SK-N-SH (cell line): ENCODE measurements around the gene GOT1. TPM values are rescaled to one million over a fixed set of nuclear protein-coding genes. Genes with fewer than 3 reads are reported as not detected.

Experiments
- CTCF ChIA-PET: fragments of 300-600, 350-600 bp; formaldehyde crosslinking; extraction: SDS; loops from one replicate; lab custom pipeline; 2021; lab: Yijun Ruan, JAX
- POLR2A ChIA-PET: fragments of 350-600 bp; sonication (Branson Sonifier 250); formaldehyde crosslinking; extraction: SDS; loops from one replicate; lab custom pipeline; 2020; ENCODE audit warnings: antibody characterized with exemption, inconsistent platforms; lab: Yijun Ruan, JAX
- DNase-seq: peaks from one replicate; pipeline ENCODE4 v3.0.0; 2012
- H2AFZ ChIP-seq: fragments of 200-600 bp; sonication (generic); 2 replicates; pipeline ENCODE4 v1.8.1; 2016; ENCODE audit warnings: antibody characterized with exemption, mild to moderate bottlenecking, low read depth
- H3F3A ChIP-seq: fragments of 200-600 bp; sonication (generic); replicated peaks from 2 replicates; pipeline ENCODE3; 2016; ENCODE audit warnings: antibody characterized with exemption, mild to moderate bottlenecking; ENCODE audit not compliant: insufficient read depth
- H3K27ac ChIP-seq, 2 experiments: fragments of 200-500 bp in 1 of 2; fragments of 200-600 bp in 1 of 2; sonication (Bioruptor generic) in 1 of 2; sonication (generic), shearing (Covaris generic) in 1 of 2; 2 replicates each; pipeline versions ENCODE4 v1.5.1 to v1.6.1; 2014 to 2016; ENCODE audit warnings: low read depth in 2 of 2, inconsistent platforms in 1 of 2, low read length in 1 of 2, mild to moderate bottlenecking in 1 of 2, mixed read lengths in 1 of 2
- H3K27me3 ChIP-seq: fragments of 200-600 bp; sonication (generic), shearing (Covaris generic); 2 replicates; pipeline ENCODE4 v1.6.1; 2016; ENCODE audit warnings: mixed run types; ENCODE audit not compliant: insufficient read depth
- H3K36me3 ChIP-seq, 2 experiments: fragments of 200-500 bp in 1 of 2; fragments of 200-600 bp in 1 of 2; sonication (Bioruptor generic) in 1 of 2; sonication (generic) in 1 of 2; replicated peaks in 1 of 2; 2 replicates each; pipeline versions ENCODE3 to v1.5.1; 2014 to 2016; ENCODE audit warnings: low read length in 1 of 2, mild to moderate bottlenecking in 1 of 2; ENCODE audit not compliant: insufficient read depth in 2 of 2, control insufficient read depth in 1 of 2
- H3K4me1 ChIP-seq, 2 experiments: fragments of 200-500 bp in 1 of 2; fragments of 200-600 bp in 1 of 2; sonication (Bioruptor generic) in 1 of 2; sonication (generic), shearing (Covaris generic) in 1 of 2; 2 replicates each; pipeline versions ENCODE4 v1.5.1 to v1.6.1; 2014 to 2016; ENCODE audit warnings: low read depth in 1 of 2, low read length in 1 of 2, mixed run types in 1 of 2; ENCODE audit not compliant: insufficient read depth in 2 of 2, control insufficient read depth in 1 of 2
- H3K4me2 ChIP-seq: fragments of 200-600 bp; sonication (generic), shearing (Covaris generic); 2 replicates; pipeline ENCODE4 v1.6.1; 2017; ENCODE audit warnings: mixed run types
- H3K4me3 ChIP-seq, 2 experiments: fragments of 200-500 bp in 1 of 2; fragments of 200-600 bp in 1 of 2; sonication (Bioruptor generic) in 1 of 2; sonication (generic), shearing (Covaris generic) in 1 of 2; 2 replicates each; pipeline versions ENCODE4 v1.5.1 to v1.8.1; 2014 to 2016; ENCODE audit warnings: low read depth in 2 of 2, inconsistent platforms in 1 of 2, low read length in 1 of 2, mild to moderate bottlenecking in 1 of 2, mixed read lengths in 1 of 2, moderate library complexity in 1 of 2
- H3K79me2 ChIP-seq: fragments of 200-600 bp; sonication (generic); 2 replicates; pipeline ENCODE4 v1.8.1; 2017; ENCODE audit warnings: mild to moderate bottlenecking; ENCODE audit not compliant: insufficient read depth
- H3K9ac ChIP-seq: fragments of 200-600 bp; sonication (generic); 2 replicates; pipeline ENCODE4 v1.6.1; 2017; ENCODE audit warnings: mixed run types
- H3K9me2 ChIP-seq: fragments of 200-600 bp; sonication (generic); 2 replicates; pipeline ENCODE4 v1.6.1; 2017; ENCODE audit warnings: mixed run types
- H3K9me3 ChIP-seq: fragments of 200-600 bp; sonication (generic); 2 replicates; pipeline ENCODE4 v1.6.1; 2017; ENCODE audit warnings: mixed run types, mild to moderate bottlenecking, moderate library complexity
- H4K20me1 ChIP-seq: fragments of 200-600 bp; sonication (generic); 2 replicates; pipeline ENCODE4 v1.6.1; 2017; ENCODE audit warnings: mild to moderate bottlenecking, mixed run types; ENCODE audit not compliant: insufficient read depth
- CHD2 ChIP-seq: fragments of 150-350 bp; IDR thresholded peaks from 2 replicates; pipeline ENCODE4 v1.6.1; 2018; ENCODE audit warnings: low read length; ENCODE audit not compliant: partially characterized antibody
- CTCF ChIP-seq: fragments of 200-600 bp; sonication (generic); IDR thresholded peaks from 2 replicates; pipeline ENCODE4 v1.6.1; 2017; ENCODE audit warnings: antibody characterized with exemption, mild to moderate bottlenecking, moderate library complexity
- FOXM1 ChIP-seq: IDR thresholded peaks from 2 replicates; pipeline ENCODE4 v1.4.0; 2012; ENCODE audit warnings: low read depth, mild to moderate bottlenecking
- GABPA ChIP-seq: IDR thresholded peaks from 2 replicates; pipeline ENCODE4 v1.4.0; 2012; ENCODE audit warnings: low read depth, mild to moderate bottlenecking
- GATA2 ChIP-seq: sonication (generic); formaldehyde crosslinking; IDR thresholded peaks from 2 replicates; pipeline ENCODE4 v1.5.0; 2020; ENCODE audit warnings: mild to moderate bottlenecking, missing genetic modification reagents
- JUND ChIP-seq: IDR thresholded peaks from 2 replicates; pipeline ENCODE4 v1.4.0; 2012
- MEF2A ChIP-seq: IDR thresholded peaks from 2 replicates; pipeline ENCODE4 v1.4.0; 2012; ENCODE audit warnings: low read depth, borderline replicate concordance
- MXI1 ChIP-seq: IDR thresholded peaks from 2 replicates; pipeline ENCODE4 v1.6.1; 2012; ENCODE audit warnings: mild to moderate bottlenecking, low read depth, low read length, improper control_type of control experiment
- NFIC ChIP-seq: IDR thresholded peaks from 2 replicates; pipeline ENCODE4 v1.4.0; 2012; ENCODE audit warnings: borderline replicate concordance
- NRF1 ChIP-seq: IDR thresholded peaks from 2 replicates; pipeline ENCODE4 v1.6.1; 2012; ENCODE audit warnings: low read depth, mild to moderate bottlenecking, low read length
- PBX3 ChIP-seq: IDR thresholded peaks from 2 replicates; pipeline ENCODE4; 2012
- POLR2AphosphoS5 ChIP-seq: IDR thresholded peaks from 2 replicates; pipeline ENCODE4 v1.6.1; 2012; ENCODE audit warnings: low read depth, low read length
- RAD21 ChIP-seq: IDR thresholded peaks from 2 replicates; pipeline ENCODE4 v1.6.1; 2012; ENCODE audit warnings: mild to moderate bottlenecking, low read length
- RFX5 ChIP-seq: IDR thresholded peaks from 2 replicates; pipeline ENCODE4 v1.6.1; 2012; ENCODE audit warnings: mild to moderate bottlenecking, improper control_type of control experiment, low read length
- RXRA ChIP-seq: IDR thresholded peaks from 2 replicates; pipeline ENCODE4 v1.4.0; 2012; ENCODE audit warnings: low read depth, mild to moderate bottlenecking, borderline replicate concordance
- SIN3A ChIP-seq: IDR thresholded peaks from 2 replicates; pipeline ENCODE4 v1.6.1; 2012; ENCODE audit warnings: low read depth, mild to moderate bottlenecking, low read length, moderate library complexity, borderline replicate concordance
- TAF1 ChIP-seq: IDR thresholded peaks from 2 replicates; pipeline ENCODE4 v1.6.1; 2012; ENCODE audit warnings: low read depth, mild to moderate bottlenecking, low read length, moderate library complexity, borderline replicate concordance
- TCF12 ChIP-seq: IDR thresholded peaks from 2 replicates; pipeline ENCODE4 v1.4.0; 2012
- YY1 ChIP-seq: IDR thresholded peaks from 2 replicates; pipeline ENCODE4 v1.4.0; 2012; ENCODE audit warnings: low read depth, mild to moderate bottlenecking
- WGBS: methylation state at CpG from one replicate; pipeline ENCODE4 v1.1.6; 2017; ENCODE audit warnings: low lambda C conversion rate; 5-methylcytosine and 5-hydroxymethylcytosine counted together
- polyA plus RNA-seq, 3 experiments: library from polyadenylated mRNA; depleted of rRNA; stranded (reverse); fragments of >200 nt; gene quantifications; 2 replicates each; pipeline ENCODE4 v1.2.3, GENCODE V29; 2012
- TF ChIP-seq, protein P1 (sequence below): IDR thresholded peaks from 2 replicates; pipeline ENCODE4 v1.4.0; 2012; ENCODE audit warnings: low read depth, borderline replicate concordance

GOT1 gene
- polyA plus RNA-seq, 1 of the 3 experiments (the other 2 are of a cell fraction) = 9.8 TPM

DNA sequence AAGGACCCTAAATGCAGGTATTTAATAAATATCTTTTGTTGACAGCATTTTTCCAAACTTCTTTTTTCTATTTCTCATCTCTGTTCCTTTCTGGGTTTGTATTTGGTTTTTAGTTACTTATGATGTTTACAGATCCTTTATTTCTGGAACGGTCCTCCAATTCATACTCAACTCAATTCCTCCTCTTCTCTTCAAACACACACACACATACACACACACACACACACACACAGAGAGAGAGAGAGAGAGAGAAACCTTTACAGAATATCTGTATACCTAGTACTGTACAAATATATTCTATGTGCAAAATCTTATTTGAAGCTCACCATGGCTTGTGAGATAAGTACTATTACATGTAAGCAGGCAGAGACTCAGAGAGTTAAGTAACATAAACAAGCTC is 21.6 kb upstream of the GOT1 start:
- no peaks in the 10 kb centered on the region for H4K20me1 ChIP-seq
- H3K4me1 ChIP-seq = no peaks in the 10 kb centered on the region; a peak in 1 of 4 replicates
- ChIA-PET POLR2A (interaction anchor here (1.0 kb wide), 1 partner anchor 10 kb away, joined by 3 read pairs; no protein-coding TSS in a partner anchor), CTCF (interaction anchor here (1.4 to 5.9 kb wide), 2 partner anchors 10 to 16 kb away, joined by 4 to 40 read pairs; no protein-coding TSS in a partner anchor)
- no peaks in the 10 kb centered on the region for H3K79me2 ChIP-seq
- H3K27me3 ChIP-seq = peaks cover 64% of the 10 kb centered on the region
- WGBS = 18% methylated on average over 1 of the region's 1 CpG
- no peaks in the 10 kb centered on the region for H3K9me3 ChIP-seq
- H3K36me3 ChIP-seq = no peaks in the 10 kb centered on the region
- H3K4me3 ChIP-seq = no peak overlapping the region
- H3K9ac ChIP-seq = no peak overlapping the region
- H3K9me2 ChIP-seq = no peaks in the 10 kb centered on the region
- DNase-seq = no peak
- no peak overlapping the region for H3K4me2 ChIP-seq
- no peak overlapping the region for H3K27ac ChIP-seq
- TF ChIP-seq NFIC = no peak
- no peak for TF ChIP-seq GATA2 (CRISPR knock-in tag)
- H3F3A ChIP-seq = no peaks in the 10 kb centered on the region
- H2AFZ ChIP-seq = no peak overlapping the region

DNA sequence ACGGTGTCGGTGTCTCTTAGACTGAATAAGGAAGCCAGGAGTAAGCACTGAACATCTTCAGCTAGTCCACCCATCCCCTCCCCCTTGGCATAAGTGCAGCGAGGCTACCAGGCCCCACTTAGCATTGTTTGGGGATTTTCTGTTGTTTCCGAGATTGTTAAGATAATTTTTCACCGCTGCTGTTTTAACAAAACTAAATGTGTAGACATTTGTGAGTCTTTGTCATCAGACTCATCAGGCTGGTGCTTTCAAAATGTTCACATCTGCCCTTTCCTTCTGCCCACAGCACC is 21.0 kb upstream of the GOT1 start:
- Histone ChIP-seq H3F3A (no peaks in the 10 kb centered on the region), H3K27ac (no peak overlapping the region), H3K36me3 (no peaks in the 10 kb centered on the region), H3K9ac (no peak overlapping the region), H3K79me2 (no peaks in the 10 kb centered on the region), H4K20me1 (no peaks in the 10 kb centered on the region), H3K27me3 (peaks cover 59% of the 10 kb centered on the region), H3K4me2 (no peak overlapping the region), H3K9me2 (no peaks in the 10 kb centered on the region), H2AFZ (no peak overlapping the region), H3K9me3 (no peaks in the 10 kb centered on the region), H3K4me1 (no peaks in the 10 kb centered on the region; a peak in 1 of 4 replicates), H3K4me3 (no peak overlapping the region)
- POLR2A ChIA-PET = interaction anchor here (1.0 kb wide), 1 partner anchor 11 kb away, joined by 3 read pairs; no protein-coding TSS in a partner anchor
- TF ChIP-seq FOXM1 (no peak), TCF12 (no peak), POLR2AphosphoS5 (no peak), JUND (no peak)
- TF ChIP-seq, protein P1, sequence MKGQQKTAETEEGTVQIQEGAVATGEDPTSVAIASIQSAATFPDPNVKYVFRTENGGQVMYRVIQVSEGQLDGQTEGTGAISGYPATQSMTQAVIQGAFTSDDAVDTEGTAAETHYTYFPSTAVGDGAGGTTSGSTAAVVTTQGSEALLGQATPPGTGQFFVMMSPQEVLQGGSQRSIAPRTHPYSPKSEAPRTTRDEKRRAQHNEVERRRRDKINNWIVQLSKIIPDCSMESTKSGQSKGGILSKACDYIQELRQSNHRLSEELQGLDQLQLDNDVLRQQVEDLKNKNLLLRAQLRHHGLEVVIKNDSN = no peak
- CTCF ChIA-PET = interaction anchor here (5.9 kb wide), 1 partner anchor 15 kb away, joined by 40 read pairs; no protein-coding TSS in a partner anchor
- WGBS = 16% methylated on average over 5 of the region's 5 CpGs
- no peak for DNase-seq

DNA sequence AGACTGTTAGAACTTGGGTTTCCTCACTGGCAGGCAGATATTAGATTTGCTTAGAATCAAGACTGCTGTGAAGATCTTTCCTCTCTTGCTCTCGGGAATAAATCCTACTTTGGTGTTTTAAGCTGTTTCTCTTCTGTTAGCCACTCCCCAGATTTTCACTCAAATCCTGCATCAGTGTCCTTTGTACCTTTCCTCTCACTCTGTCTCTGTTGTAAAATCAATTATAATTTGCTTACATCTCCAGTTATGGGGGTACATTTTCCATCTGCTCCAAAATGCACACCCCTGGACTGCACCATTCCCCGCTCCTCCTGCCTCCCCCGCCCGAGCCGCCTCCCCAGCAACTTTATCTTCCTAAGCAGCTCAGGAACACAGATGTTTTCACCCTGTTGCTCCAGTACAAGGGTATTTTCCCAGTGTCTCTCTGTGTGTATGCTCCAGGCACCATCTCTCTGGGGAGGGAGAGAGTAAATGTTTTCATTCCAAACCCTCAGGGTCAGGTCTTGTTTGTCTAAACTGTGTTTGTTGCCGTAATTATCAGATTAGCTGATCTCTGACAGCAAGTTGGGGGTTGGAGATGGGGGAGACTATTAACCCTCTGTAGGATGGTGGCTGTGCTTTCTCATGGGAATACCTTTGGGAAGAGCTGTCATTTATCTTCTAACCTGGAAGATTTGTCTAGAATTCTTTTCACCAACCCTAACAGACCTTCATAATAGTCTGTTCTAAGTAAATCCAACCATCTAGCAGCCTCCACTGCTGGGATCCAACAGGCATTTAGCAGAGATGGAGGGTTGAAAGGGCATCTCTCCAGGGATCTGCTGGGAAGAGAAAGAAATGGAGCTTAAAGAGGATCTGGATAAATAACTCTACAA is 20.4 kb upstream of the GOT1 start:
- Histone ChIP-seq H3F3A (no peaks in the 10 kb centered on the region), H3K9me3 (no peaks in the 10 kb centered on the region), H3K4me1 (no peaks in the 10 kb centered on the region; a peak in 1 of 4 replicates), H3K79me2 (no peaks in the 10 kb centered on the region), H3K4me2 (no peak overlapping the region), H3K36me3 (no peaks in the 10 kb centered on the region), H3K9ac (no peak overlapping the region), H3K4me3 (no peak overlapping the region), H3K9me2 (no peaks in the 10 kb centered on the region), H4K20me1 (no peaks in the 10 kb centered on the region), H3K27me3 (peaks cover 55% of the 10 kb centered on the region), H3K27ac (no peak overlapping the region), H2AFZ (no peak overlapping the region)
- CTCF ChIA-PET = interaction anchor here (5.9 kb wide), 1 partner anchor 15 kb away, joined by 40 read pairs; no protein-coding TSS in a partner anchor
- POLR2A ChIA-PET = interaction anchor here (1.0 kb wide), 1 partner anchor 11 kb away, joined by 3 read pairs; no protein-coding TSS in a partner anchor
- 12% methylated on average over 6 of the region's 6 CpGs for WGBS
- DNase-seq = peak; percentile 14
- no peak for TF ChIP-seq RFX5
- TF ChIP-seq CTCF = no peak
- no peak for TF ChIP-seq TAF1
- no peak for TF ChIP-seq POLR2AphosphoS5
- TF ChIP-seq PBX3 = no peak
- TF ChIP-seq RXRA = no peak
- TF ChIP-seq CHD2 = no peak
- TF ChIP-seq RAD21 = no peak
- no peak for TF ChIP-seq YY1
- TF ChIP-seq NRF1 = no peak
- TF ChIP-seq SIN3A = no peak
- no peak for TF ChIP-seq TCF12
- TF ChIP-seq GABPA = no peak
- no peak for TF ChIP-seq MXI1
- TF ChIP-seq MEF2A = no peak
